ENCODE data around the gene ITPRID1.

- TF ChIP-seq CTCF (IDR thresholded peaks at IDR 0.05; ENCODE audit: low read depth, low read length): no peak
- TF ChIP-seq EZH2phosphoT487 (IDR thresholded peaks at IDR 0.05; ENCODE audit: low read depth): no peak
Measured at GRCh38 chr7:31648880-31649279, 135.0 kb downstream of the ITPRID1 start.

Measured in OCI-LY3 (cell line).